Osteoblast (primary cell): ENCODE results near the gene CFAP161. TPM values are rescaled to one million over a fixed set of nuclear protein-coding genes. Genes with fewer than 3 reads are reported as not detected.
A peak's percentile ranks its signal among the peaks of the same experiment; 100 is the strongest.

Experiments used
- DNase-seq: peaks from one replicate; pipeline ENCODE4 v3.0.0; 2011; ENCODE audit warnings: low spot score, mixed read lengths; ENCODE audit not compliant: insufficient read length; ENCODE audit errors: missing footprints
- H2AFZ ChIP-seq: 2 replicates; pipeline ENCODE4 v1.6.0; 2011; ENCODE audit warnings: mild to moderate bottlenecking, low read length
- H3K27ac ChIP-seq: 2 replicates; pipeline ENCODE4 v1.5.1; 2011; ENCODE audit warnings: mild to moderate bottlenecking, low read depth, low read length, moderate library complexity
- H3K27me3 ChIP-seq: 2 replicates; pipeline ENCODE4 v1.6.0; 2012; ENCODE audit warnings: mild to moderate bottlenecking, control low read depth, inconsistent platforms, low read length, moderate library complexity; ENCODE audit not compliant: insufficient read depth
- H3K36me3 ChIP-seq: 2 replicates; pipeline ENCODE4 v1.5.1; 2011; ENCODE audit warnings: mild to moderate bottlenecking, low read length, control low read depth, moderate library complexity; ENCODE audit not compliant: insufficient read depth
- H3K4me1 ChIP-seq: 2 replicates; pipeline ENCODE4 v1.5.1; 2011; ENCODE audit warnings: mild to moderate bottlenecking, low read length, control low read depth, moderate library complexity; ENCODE audit not compliant: insufficient read depth
- H3K4me2 ChIP-seq: 2 replicates; pipeline ENCODE4 v1.6.0; 2011; ENCODE audit warnings: mild to moderate bottlenecking, low read length; ENCODE audit not compliant: insufficient read depth
- H3K4me3 ChIP-seq: fragments of 200-600 bp; sonication (generic); 3 replicates; pipeline ENCODE4 v1.5.1; 2012; ENCODE audit warnings: mild to moderate bottlenecking, low read length, inconsistent platforms; ENCODE audit not compliant: insufficient read depth
- H3K79me2 ChIP-seq: 2 replicates; pipeline ENCODE4 v1.6.0; 2012; ENCODE audit warnings: mild to moderate bottlenecking, low read length, control low read depth, inconsistent platforms; ENCODE audit not compliant: insufficient read depth
- H3K9me3 ChIP-seq: 2 replicates; pipeline ENCODE4 v1.5.1; 2011; ENCODE audit warnings: low read depth, low read length, control low read depth
- H4K20me1 ChIP-seq: 2 replicates; pipeline ENCODE4 v1.6.0; 2012; ENCODE audit warnings: mild to moderate bottlenecking, low read length, control low read depth; ENCODE audit not compliant: insufficient read depth
- CTCF ChIP-seq: IDR thresholded peaks from 2 replicates; pipeline ENCODE4 v1.5.1; 2011; ENCODE audit warnings: mild to moderate bottlenecking, low read depth, low read length, moderate library complexity; ENCODE audit errors: extremely low read depth
- total RNA-seq: library from RNA; depleted of rRNA; stranded (reverse); fragments of >200 nt; gene quantifications from 2 replicates; pipeline ENCODE4 v1.2.3, GENCODE V29; 2012

The CFAP161 gene
- total RNA-seq, 1 donor: under 0.01 TPM

DNA sequence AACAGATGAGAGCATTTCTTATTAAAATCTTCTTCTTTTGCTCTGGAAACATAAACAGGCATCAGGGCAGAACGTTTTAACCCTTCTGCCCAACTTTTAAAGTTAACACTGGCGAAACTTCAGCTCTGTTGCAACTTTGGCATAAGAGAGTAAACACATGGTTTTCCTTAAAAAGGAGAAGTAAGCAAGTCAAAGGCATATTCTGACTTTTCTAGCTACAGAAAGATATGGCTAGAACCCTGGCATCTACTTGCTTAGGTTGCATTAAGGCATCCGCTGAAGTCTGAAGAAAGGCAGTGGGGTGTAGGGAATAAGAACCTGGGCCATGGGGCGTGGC is 49.3 kb downstream of the CFAP161 start:
- Histone ChIP-seq H3K27me3 (peaks cover 6% of the 10 kb centered on the region), H2AFZ (no peak overlapping the region), H3K4me2 (peak overlapping the region; percentile 81), H3K27ac (peak overlapping the region; percentile 61), H3K9me3 (no peaks in the 10 kb centered on the region), H3K79me2 (no peaks in the 10 kb centered on the region), H4K20me1 (no peaks in the 10 kb centered on the region), H3K4me1 (peaks cover 31% of the 10 kb centered on the region), H3K36me3 (no peaks in the 10 kb centered on the region), H3K4me3 (peak overlapping the region; percentile 65)
- TF ChIP-seq CTCF: no peak
- no peak for DNase-seq

GRCh38 chr15:81184188-81184587 is 50.1 kb downstream of the CFAP161 start:
- Histone ChIP-seq H3K4me2 (peak overlapping the region; percentile 2), H2AFZ (no peak overlapping the region), H3K9me3 (no peaks in the 10 kb centered on the region), H4K20me1 (no peaks in the 10 kb centered on the region), H3K27me3 (peaks cover 3% of the 10 kb centered on the region), H3K4me1 (peaks cover 33% of the 10 kb centered on the region), H3K79me2 (no peaks in the 10 kb centered on the region), H3K4me3 (no peak overlapping the region), H3K27ac (peak overlapping the region; percentile 57), H3K36me3 (no peaks in the 10 kb centered on the region)
- no peak for TF ChIP-seq CTCF
- no peak for DNase-seq

DNA sequence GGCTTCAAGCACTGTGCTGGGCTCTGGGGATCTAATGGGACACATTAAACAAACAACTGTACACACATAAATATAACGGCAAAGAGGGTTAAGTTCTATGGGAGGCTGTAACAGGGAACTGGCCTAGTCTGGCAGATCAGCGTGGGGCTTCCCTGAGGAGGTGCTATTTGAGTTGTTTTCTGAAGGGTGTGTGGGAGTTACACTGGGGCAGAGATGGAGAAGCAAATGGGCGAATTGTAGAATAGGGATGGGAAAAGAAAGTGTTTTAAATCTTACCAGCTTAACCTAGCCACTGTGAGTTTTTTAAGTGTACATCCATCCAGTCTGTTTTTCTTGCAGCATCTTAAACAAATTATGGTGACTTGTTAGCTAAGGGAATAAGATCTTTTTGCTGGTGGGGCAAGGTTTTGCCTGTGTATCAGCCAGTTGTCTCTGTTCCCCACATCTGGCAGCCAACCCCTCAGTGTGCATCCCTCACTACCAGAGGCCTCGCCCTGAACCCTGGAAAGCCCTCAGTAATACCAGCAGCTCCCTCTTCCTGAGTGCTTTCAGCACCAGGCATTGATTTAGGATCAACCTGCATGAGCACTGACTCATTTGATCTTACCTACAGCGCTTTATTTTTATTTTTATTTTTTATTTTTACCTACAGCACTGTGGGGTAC is 51.7 kb downstream of the CFAP161 start:
- TF ChIP-seq CTCF: no peak
- H3K9me3 ChIP-seq: no peaks in the 10 kb centered on the region
- H3K36me3 ChIP-seq: no peaks in the 10 kb centered on the region
- H2AFZ ChIP-seq: no peak overlapping the region
- H3K4me3 ChIP-seq: no peak overlapping the region
- H4K20me1 ChIP-seq: no peaks in the 10 kb centered on the region
- H3K4me2 ChIP-seq: no peak overlapping the region
- no peaks in the 10 kb centered on the region for H3K79me2 ChIP-seq
- no peak overlapping the region for H3K27ac ChIP-seq
- H3K27me3 ChIP-seq: no peaks in the 10 kb centered on the region
- H3K4me1 ChIP-seq: peaks cover 47% of the 10 kb centered on the region
- no peak for DNase-seq

DNA sequence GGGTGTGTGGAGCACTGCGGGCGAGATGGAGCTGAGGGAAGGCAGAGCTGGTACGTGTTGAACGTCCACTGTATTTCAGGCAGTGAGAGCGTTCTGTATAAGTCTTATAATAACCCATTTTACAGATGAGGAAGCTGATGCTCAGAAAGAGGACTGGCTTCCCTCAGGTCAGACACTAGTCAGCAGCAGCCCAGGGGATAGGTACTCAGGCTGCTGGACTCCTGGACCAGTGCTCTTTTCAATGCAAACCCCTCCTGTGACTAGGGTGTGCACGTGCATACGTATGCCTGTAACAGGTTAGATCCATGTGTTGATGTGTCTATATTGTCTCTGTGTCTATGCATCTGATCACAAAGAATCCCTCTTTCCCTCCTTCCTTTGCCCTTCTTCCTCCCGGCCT is 54.3 kb downstream of the CFAP161 start:
- peaks cover 32% of the 10 kb centered on the region for H3K4me1 ChIP-seq
- no peaks in the 10 kb centered on the region for H3K79me2 ChIP-seq
- no peaks in the 10 kb centered on the region for H4K20me1 ChIP-seq
- H3K27me3 ChIP-seq: no peaks in the 10 kb centered on the region
- H3K4me2 ChIP-seq: no peak overlapping the region
- no peak for DNase-seq
- H3K9me3 ChIP-seq: no peaks in the 10 kb centered on the region
- no peak overlapping the region for H3K4me3 ChIP-seq
- no peak for TF ChIP-seq CTCF
- no peak overlapping the region for H3K27ac ChIP-seq
- no peak overlapping the region for H2AFZ ChIP-seq
- H3K36me3 ChIP-seq: no peaks in the 10 kb centered on the region
